KOPT-K1 (cell line): ENCODE measurements around the gene C3orf38.

Source experiments
- H3K27ac ChIP-seq: fragments of 200-600 bp; sonication (generic); 2 replicates; pipeline ENCODE4 v1.5.1; 2016; ENCODE audit warnings: antibody characterized with exemption, mild to moderate bottlenecking, low read depth, low read length; ENCODE audit not compliant: poor library complexity, severe bottlenecking
- H3K36me3 ChIP-seq: fragments of 200-600 bp; sonication (generic); 2 replicates; pipeline ENCODE4 v1.5.1; 2017; ENCODE audit warnings: antibody characterized with exemption, mild to moderate bottlenecking, low read length, moderate library complexity; ENCODE audit not compliant: insufficient read depth
- H3K9me3 ChIP-seq: fragments of 200-600 bp; sonication (generic); 2 replicates; pipeline ENCODE4 v1.5.1; 2017; ENCODE audit warnings: antibody characterized with exemption, low read length, mild to moderate bottlenecking; ENCODE audit not compliant: insufficient read depth, poor library complexity, severe bottlenecking

The C3orf38 gene

DNA sequence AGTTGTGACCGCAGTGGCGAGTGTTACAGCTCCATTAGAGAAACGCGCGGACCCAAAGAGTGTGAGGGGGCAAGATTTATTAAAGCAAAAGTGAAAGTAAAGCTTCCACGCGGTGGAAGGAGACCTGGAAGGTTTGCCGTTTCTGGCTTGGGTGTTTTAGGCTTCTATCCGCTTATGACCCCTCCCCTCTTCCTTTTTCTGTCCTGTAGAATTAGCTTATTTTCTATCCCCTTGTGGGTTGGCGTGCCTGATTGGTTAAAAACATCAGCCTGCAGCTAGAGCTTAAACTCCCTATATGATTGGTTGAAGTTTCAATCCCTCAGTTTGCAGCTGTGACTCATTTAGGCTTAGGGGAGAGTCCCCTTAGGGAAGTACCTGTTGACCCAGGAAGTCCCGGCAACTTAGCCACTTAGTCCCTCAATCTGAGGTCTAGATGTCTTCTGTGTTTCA is 39.6 kb downstream of the C3orf38 start:
- H3K9me3 ChIP-seq, result no peaks in the 10 kb centered on the region
- H3K27ac ChIP-seq, result no peak overlapping the region
- no peaks in the 10 kb centered on the region for H3K36me3 ChIP-seq

GRCh38 chr3:88191872-88192409 is 42.2 kb downstream of the C3orf38 start:
- no peaks in the 10 kb centered on the region for H3K9me3 ChIP-seq
- H3K27ac ChIP-seq, result no peak overlapping the region
- H3K36me3 ChIP-seq, result no peaks in the 10 kb centered on the region

GRCh38 chr3:88192631-88193030 is 42.9 kb downstream of the C3orf38 start:
- Histone ChIP-seq H3K27ac (no peak overlapping the region), H3K36me3 (no peaks in the 10 kb centered on the region), H3K9me3 (no peaks in the 10 kb centered on the region)

- H3K36me3 ChIP-seq, result no peaks in the 10 kb centered on the region
- no peaks in the 10 kb centered on the region for H3K9me3 ChIP-seq
- no peak overlapping the region for H3K27ac ChIP-seq
Observed at GRCh38 chr3:88195951-88196434, 46.2 kb downstream of the C3orf38 start.

DNA sequence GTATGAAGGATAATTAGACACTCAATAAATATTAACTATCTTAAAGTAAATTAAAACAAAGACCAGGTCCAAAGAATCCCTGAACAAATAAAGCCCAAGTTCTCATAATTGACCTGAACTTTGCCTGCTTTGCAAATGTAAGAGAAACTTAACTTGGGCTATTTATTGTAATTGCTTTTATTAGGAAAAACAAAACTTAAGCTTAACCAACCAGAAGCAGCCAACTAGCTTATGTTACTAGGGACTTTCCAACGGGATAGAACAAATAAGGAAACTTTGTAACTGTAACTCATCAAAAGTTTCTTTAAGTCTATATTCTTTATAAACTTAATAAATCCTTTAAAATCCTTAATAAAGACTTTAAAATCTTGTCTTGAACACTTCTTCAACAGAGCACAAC is 48.4 kb downstream of the C3orf38 start:
- Histone ChIP-seq H3K27ac (no peak overlapping the region), H3K9me3 (no peaks in the 10 kb centered on the region)

DNA sequence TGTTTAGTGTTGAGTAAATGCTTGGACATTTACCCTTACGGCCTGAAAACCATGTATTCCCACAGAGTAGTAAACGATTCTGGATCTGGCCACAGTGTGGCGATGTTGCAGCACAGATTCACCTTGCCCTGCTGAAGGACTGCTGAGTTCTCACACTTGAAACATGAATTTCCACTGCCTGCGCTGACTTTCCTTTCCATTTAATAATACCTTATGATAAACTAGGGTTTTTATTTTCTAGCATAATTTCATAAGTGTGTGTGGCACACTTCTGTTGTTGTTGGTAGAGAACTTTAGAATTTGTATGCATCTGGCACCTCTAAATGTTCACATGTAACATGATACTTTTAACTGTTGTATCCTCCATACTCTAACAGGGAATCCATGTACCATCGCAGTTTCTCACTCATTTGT is 53.9 kb downstream of the C3orf38 start:
- Histone ChIP-seq H3K36me3 (no peaks in the 10 kb centered on the region), H3K9me3 (no peaks in the 10 kb centered on the region), H3K27ac (no peak overlapping the region)

More for the DNA sequence above, 48.4 kb downstream of the C3orf38 start:
- no peaks in the 10 kb centered on the region for H3K36me3 ChIP-seq
